Fibroblast of pulmonary artery (primary cell): ENCODE measurements around the gene NCF2.

Experiments
- DNase-seq: peaks from one replicate; pipeline ENCODE4 v3.0.0-alpha.2; 2010; ENCODE audit warnings: low read depth
- H3K4me3 ChIP-seq: replicated peaks from 2 replicates; pipeline ENCODE4 v1.5.1; 2011; ENCODE audit warnings: low read depth, mild to moderate bottlenecking, control low read depth, low read length, moderate library complexity
- CTCF ChIP-seq: IDR thresholded peaks from 2 replicates; pipeline ENCODE4 v1.5.1; 2011; ENCODE audit warnings: mild to moderate bottlenecking, control low read depth, low read length, inconsistent platforms; ENCODE audit errors: missing control alignments

The NCF2 gene

GRCh38 chr1:183576537-183576936 is 13.7 kb downstream of the NCF2 start:
- H3K4me3 ChIP-seq = no peak overlapping the region
- no peak for TF ChIP-seq CTCF
- no peak for DNase-seq

GRCh38 chr1:183575606-183576005 is 14.7 kb downstream of the NCF2 start:
- TF ChIP-seq CTCF = no peak
- no peak for DNase-seq
- no peak overlapping the region for H3K4me3 ChIP-seq

- no peak for TF ChIP-seq CTCF
- H3K4me3 ChIP-seq = no peak overlapping the region
- no peak for DNase-seq
Observed at GRCh38 chr1:183572721-183573120, 17.5 kb downstream of the NCF2 start.

- no peak for TF ChIP-seq CTCF
- DNase-seq = no peak
- H3K4me3 ChIP-seq = no peak overlapping the region
Observed at GRCh38 chr1:183571678-183572268, 18.5 kb downstream of the NCF2 start.

- H3K4me3 ChIP-seq = no peak overlapping the region
- DNase-seq = no peak
- no peak for TF ChIP-seq CTCF
Observed at GRCh38 chr1:183570451-183570850, 19.8 kb downstream of the NCF2 start.

- DNase-seq = no peak
- TF ChIP-seq CTCF = no peak
Observed at GRCh38 chr1:183569801-183570200, 20.5 kb downstream of the NCF2 start.

GRCh38 chr1:183569141-183569540 is 21.1 kb downstream of the NCF2 start:
- H3K4me3 ChIP-seq = no peak overlapping the region
- no peak for TF ChIP-seq CTCF
- no peak for DNase-seq

More at GRCh38 chr1:183569801-183570200, 20.5 kb downstream of the NCF2 start:
- no peak overlapping the region for H3K4me3 ChIP-seq
